ENCODE data around the gene HNRNPR. TPM values are rescaled to one million over a fixed set of nuclear protein-coding genes. Genes with fewer than 3 reads are reported as not detected.
"Not testable (repeated sequence)": the region's sequence is repeated elsewhere in the genome, so short reads cannot be mapped to it uniquely, and the experiment has no call there.

Gene HNRNPR
- total RNA-seq, 3 donors from 2014 or later, result 84.0 to 108 (median 96.6) TPM

GRCh38 chr1:23276531-23276930 is 67.6 kb downstream of the HNRNPR start:
- no peaks in the 10 kb centered on the region for H3K36me3 ChIP-seq (ENCODE audit: low read depth)
- ATAC-seq (no peak), DNase-seq (no peak)
- no peaks in the 10 kb centered on the region for H3K4me1 ChIP-seq (ENCODE audit: low read depth)
- intact Hi-C loops (cut with DNase I, micrococcal nuclease), result no loop called here
- no peaks in the 10 kb centered on the region for H3K9me3 ChIP-seq
- TF ChIP-seq, protein P1, sequence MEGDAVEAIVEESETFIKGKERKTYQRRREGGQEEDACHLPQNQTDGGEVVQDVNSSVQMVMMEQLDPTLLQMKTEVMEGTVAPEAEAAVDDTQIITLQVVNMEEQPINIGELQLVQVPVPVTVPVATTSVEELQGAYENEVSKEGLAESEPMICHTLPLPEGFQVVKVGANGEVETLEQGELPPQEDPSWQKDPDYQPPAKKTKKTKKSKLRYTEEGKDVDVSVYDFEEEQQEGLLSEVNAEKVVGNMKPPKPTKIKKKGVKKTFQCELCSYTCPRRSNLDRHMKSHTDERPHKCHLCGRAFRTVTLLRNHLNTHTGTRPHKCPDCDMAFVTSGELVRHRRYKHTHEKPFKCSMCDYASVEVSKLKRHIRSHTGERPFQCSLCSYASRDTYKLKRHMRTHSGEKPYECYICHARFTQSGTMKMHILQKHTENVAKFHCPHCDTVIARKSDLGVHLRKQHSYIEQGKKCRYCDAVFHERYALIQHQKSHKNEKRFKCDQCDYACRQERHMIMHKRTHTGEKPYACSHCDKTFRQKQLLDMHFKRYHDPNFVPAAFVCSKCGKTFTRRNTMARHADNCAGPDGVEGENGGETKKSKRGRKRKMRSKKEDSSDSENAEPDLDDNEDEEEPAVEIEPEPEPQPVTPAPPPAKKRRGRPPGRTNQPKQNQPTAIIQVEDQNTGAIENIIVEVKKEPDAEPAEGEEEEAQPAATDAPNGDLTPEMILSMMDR (IDR thresholded peaks at IDR 0.05), result no peak
- no peak overlapping the region for H3K4me3 ChIP-seq

GRCh38 chr1:23274134-23274505 is 70.0 kb downstream of the HNRNPR start:
- TF ChIP-seq, protein P1 (IDR thresholded peaks at IDR 0.05), result no peak
- Histone ChIP-seq H3K9me3 (no peaks in the 10 kb centered on the region), H3K4me1 (ENCODE audit: low read depth) (no peaks in the 10 kb centered on the region), H3K36me3 (ENCODE audit: low read depth) (no peaks in the 10 kb centered on the region), H3K4me3 (no peak overlapping the region)
- DNase-seq (no peak), ATAC-seq (no peak)
- intact Hi-C loops (cut with DNase I, micrococcal nuclease), result no loop called here

- Histone ChIP-seq H3K4me3 (no peak overlapping the region), H3K36me3 (ENCODE audit: low read depth) (no peaks in the 10 kb centered on the region), H3K4me1 (ENCODE audit: low read depth) (no peaks in the 10 kb centered on the region), H3K9me3 (no peaks in the 10 kb centered on the region)
- DNase-seq (no peak), ATAC-seq (no peak)
- intact Hi-C loops (cut with DNase I, micrococcal nuclease), result no loop called here
- TF ChIP-seq, protein P1 (IDR thresholded peaks at IDR 0.05), result no peak
Measured at GRCh38 chr1:23273450-23274133, 70.5 kb downstream of the HNRNPR start.

DNA sequence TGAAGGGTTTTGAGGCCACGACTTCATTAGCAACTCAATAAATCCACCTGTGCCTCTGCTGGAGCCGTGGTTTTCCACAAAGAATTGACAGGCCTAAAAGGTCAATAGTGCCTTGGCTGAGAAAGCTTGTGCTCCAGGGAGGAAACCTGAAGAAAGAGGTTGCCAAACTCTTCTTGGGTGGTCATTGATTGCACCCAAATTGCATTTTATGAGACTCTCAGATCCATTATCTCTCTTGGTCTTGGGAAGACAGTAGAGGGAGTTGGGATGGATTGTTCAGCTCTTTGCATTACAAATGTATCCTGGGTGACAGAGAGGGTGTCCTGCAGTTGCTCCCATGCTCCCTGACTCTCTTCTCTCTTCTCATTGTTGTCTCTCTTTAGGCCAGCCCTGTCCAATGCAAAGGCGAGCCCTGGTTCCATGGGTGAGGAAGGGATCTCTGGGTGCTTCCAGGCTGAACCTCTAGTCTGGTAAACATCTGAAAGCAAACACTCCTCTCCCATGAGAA is 80.7 kb downstream of the HNRNPR start:
- H3K9me3 ChIP-seq, result no peaks in the 10 kb centered on the region
- H3K4me1 ChIP-seq (ENCODE audit: low read depth), result no peaks in the 10 kb centered on the region
- intact Hi-C loops (cut with DNase I, micrococcal nuclease), result no loop called here
- H3K4me3 ChIP-seq, result no peak overlapping the region
- H3K36me3 ChIP-seq (ENCODE audit: low read depth), result no peaks in the 10 kb centered on the region
- DNase-seq (no peak), ATAC-seq (no peak)
- TF ChIP-seq, protein P1 (IDR thresholded peaks at IDR 0.05), result no peak

GRCh38 chr1:23258082-23258481 is 86.0 kb downstream of the HNRNPR start:
- intact Hi-C loops (cut with DNase I, micrococcal nuclease); H3K9me3 ChIP-seq; H3K4me3 ChIP-seq; H3K36me3 ChIP-seq (ENCODE audit: low read depth); ATAC-seq; DNase-seq; H3K4me1 ChIP-seq (ENCODE audit: low read depth): not testable (repeated sequence)

DNA sequence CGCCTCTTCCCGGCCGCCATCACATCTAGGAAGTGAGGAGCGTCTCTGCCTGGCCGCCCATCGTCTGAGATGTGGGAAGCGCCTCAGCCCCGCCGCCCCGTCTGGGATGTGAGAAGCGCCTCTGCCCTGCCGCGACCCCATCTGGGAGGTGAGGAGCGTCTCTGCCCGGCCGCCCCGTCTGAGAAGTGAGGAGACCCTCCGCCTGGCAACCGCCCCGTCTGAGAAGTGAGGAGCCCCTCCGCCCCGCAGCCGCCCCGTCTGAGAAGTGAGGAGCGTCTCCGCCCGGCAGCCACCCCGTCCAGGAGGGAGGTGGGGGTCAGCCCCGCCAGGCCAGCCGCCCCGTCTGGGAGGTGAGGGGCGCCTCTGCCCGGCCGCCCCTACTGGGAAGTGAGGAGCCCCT is 86.7 kb downstream of the HNRNPR start:
- intact Hi-C loops (cut with DNase I, micrococcal nuclease); ATAC-seq; H3K4me1 ChIP-seq (ENCODE audit: low read depth); H3K9me3 ChIP-seq; H3K4me3 ChIP-seq; DNase-seq; H3K36me3 ChIP-seq (ENCODE audit: low read depth): not testable (repeated sequence)

Other genes starting within 250 kb of the HNRNPR start
- 10 to 100 TPM; 48.4 to 57.7 (median 52.0) TPM for gene LUZP1, start 175.4 kb downstream of the HNRNPR start, total RNA-seq
- under 1 TPM in 1 of 3 donors, not detected in 2; 0.47 TPM for gene HTR1D, start 126.8 kb downstream of the HNRNPR start, total RNA-seq
- 10 to 100 TPM; 10.1 to 15.2 (median 11.4) TPM for gene ZNF436, start 25.6 kb upstream of the HNRNPR start, total RNA-seq
- 100 to 1,000 TPM in 2 of 3 donors, 10 to 100 TPM in 1; 95.7 to 200 (median 125) TPM for gene TCEA3, start 80.5 kb upstream of the HNRNPR start, total RNA-seq
- 10 to 100 TPM; 31.2 to 38.8 (median 37.8) TPM for gene ASAP3, start 139.9 kb upstream of the HNRNPR start, total RNA-seq
- gene E2F2, start 186.9 kb upstream of the HNRNPR start, total RNA-seq, result 10 to 100 TPM in 2 of 3 donors, 1 to 10 TPM in 1; 8.6 to 18.0 (median 14.5) TPM
- gene ID3, start 215.2 kb upstream of the HNRNPR start, total RNA-seq, result 100 to 1,000 TPM in 2 of 3 donors, 10 to 100 TPM in 1; 83.0 to 316 (median 121) TPM

Data from mucosa of descending colon (tissue), 3 donors.